ENCODE measurements around the gene EIF2AK2.

Gene EIF2AK2

DNA sequence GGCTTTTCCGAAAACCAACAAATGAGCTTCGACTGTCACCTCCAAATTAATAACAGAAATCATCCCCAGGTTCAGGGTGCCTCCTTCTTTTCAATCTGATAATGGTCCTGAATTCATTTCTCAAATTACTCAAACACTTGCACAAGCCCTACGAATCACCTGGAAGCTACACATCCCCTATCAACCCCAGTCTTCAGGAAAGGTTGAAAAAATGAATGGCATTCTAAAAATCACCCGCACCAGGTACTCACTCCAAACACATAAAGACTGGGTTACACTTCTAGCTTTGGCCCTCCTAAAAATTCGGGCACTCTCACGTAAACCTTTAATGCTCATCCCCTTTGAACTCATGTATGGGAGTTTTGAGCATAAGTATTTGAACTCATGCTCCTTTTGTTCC, 23.9 kb downstream of the EIF2AK2 start:
- H3K36me3 ChIP-seq = peaks cover 69 to 97% (median 75%) of the 10 kb centered on the region in 3 donors
- H3K27ac ChIP-seq = no peak overlapping the region
- TF ChIP-seq CTCF (IDR thresholded peaks at IDR 0.05) = no peak

DNA sequence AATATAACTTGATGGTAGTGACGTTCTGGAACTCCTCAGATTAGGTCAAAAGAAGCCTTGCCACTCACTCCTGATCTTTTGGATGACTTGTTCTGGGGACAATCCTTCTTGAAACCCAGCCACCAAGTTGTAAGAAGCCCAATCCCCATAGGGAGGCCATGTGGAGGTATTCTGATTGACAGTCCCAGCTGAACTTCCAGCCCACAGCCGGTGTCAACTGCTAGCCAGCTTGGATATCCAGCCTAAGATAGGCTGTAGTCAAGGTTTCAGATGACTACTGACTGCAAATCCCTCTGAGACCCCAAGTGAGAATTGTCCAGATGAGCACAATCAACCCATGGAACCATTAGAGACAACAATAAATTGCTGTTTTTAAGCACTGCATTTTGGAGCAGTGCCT, 31.4 kb downstream of the EIF2AK2 start:
- Histone ChIP-seq H3K4me3 (no peak overlapping the region), H3K36me3 (peaks cover 45 to 83% (median 64%) of the 10 kb centered on the region in 3 donors), H3K27ac (no peak overlapping the region), H3K4me1 (no peaks in the 10 kb centered on the region), H3K27me3 (no peaks in the 10 kb centered on the region), H3K9me3 (no peaks in the 10 kb centered on the region)
- intact Hi-C loops (cut with DNase I; ENCODE audit: low total_unique reads) = no loop called here
- TF ChIP-seq CTCF (IDR thresholded peaks at IDR 0.05) = no peak
- DNase-seq = no peak

More for the DNA sequence above, 23.9 kb downstream of the EIF2AK2 start:
- intact Hi-C loops (cut with DNase I; ENCODE audit: low total_unique reads) = no loop called here
- Histone ChIP-seq H3K4me3 (no peak overlapping the region), H3K9me3 (no peaks in the 10 kb centered on the region), H3K27me3 (no peaks in the 10 kb centered on the region), H3K4me1 (no peaks in the 10 kb centered on the region)
- DNase-seq = no peak

DNA sequence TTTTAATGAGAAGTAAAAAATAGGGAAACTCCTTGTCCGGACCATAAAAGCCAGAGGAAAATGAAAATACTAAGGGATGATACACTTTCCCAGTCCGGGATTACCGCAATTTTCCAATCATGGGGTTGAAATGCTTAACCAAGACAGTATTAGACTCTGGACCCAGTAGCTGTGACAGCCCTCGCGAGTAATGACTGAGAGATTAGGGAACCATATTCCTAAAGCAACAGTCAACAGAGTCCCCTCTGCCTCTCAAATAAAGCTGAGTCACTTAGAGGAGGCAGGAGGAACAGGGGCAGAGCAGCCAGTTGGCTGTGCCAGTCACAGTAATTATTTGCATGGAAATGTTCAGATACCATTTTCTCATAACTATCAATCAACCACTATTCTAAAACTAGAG, 37.6 kb downstream of the EIF2AK2 start:
- no peak for DNase-seq
- no peaks in the 10 kb centered on the region for H3K4me1 ChIP-seq
- H3K4me3 ChIP-seq = no peak overlapping the region
- peaks cover 36 to 75% (median 53%) of the 10 kb centered on the region in 3 donors for H3K36me3 ChIP-seq
- no peaks in the 10 kb centered on the region for H3K27me3 ChIP-seq
- no peak overlapping the region for H3K27ac ChIP-seq
- TF ChIP-seq CTCF (IDR thresholded peaks at IDR 0.05) = no peak
- no peaks in the 10 kb centered on the region for H3K9me3 ChIP-seq
- intact Hi-C loops (cut with DNase I; ENCODE audit: low total_unique reads) = no loop called here

- no peaks in the 10 kb centered on the region for H3K9me3 ChIP-seq
- no peaks in the 10 kb centered on the region for H3K27me3 ChIP-seq
- H3K4me3 ChIP-seq = no peak overlapping the region
- H3K27ac ChIP-seq = no peak overlapping the region
- H3K36me3 ChIP-seq = peaks cover 26 to 77% (median 47%) of the 10 kb centered on the region in 3 donors
- intact Hi-C loops (cut with DNase I; ENCODE audit: low total_unique reads) = no loop called here
- DNase-seq = no peak
- H3K4me1 ChIP-seq = no peaks in the 10 kb centered on the region
- TF ChIP-seq CTCF (IDR thresholded peaks at IDR 0.05) = no peak
These were observed 39.2 kb downstream of the EIF2AK2 start for GRCh38 chr2:37117566-37117965.

DNA sequence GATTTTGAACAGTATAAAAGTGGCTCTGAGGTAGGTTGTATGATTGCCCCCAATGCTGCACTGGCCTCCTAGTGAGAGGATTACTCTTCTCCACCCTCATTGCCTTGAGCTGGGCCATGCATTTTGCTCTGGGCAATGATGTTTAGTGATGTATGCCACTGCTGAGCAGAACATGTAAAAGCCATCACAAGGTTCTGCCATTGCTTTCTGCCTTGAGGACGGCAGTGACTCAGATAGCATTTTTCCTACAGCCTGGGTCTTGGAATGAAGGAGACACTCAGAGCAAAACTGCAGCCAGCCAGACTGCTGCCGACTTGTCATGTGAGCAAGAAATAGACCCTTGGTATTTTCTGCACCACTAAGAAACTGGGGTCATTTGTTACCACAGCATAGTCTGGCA, 44.8 kb downstream of the EIF2AK2 start:
- no peak for DNase-seq
- H3K4me1 ChIP-seq = no peaks in the 10 kb centered on the region
- H3K36me3 ChIP-seq = peaks cover 41 to 72% (median 61%) of the 10 kb centered on the region in 3 donors
- H3K27ac ChIP-seq = no peak overlapping the region
- intact Hi-C loops (cut with DNase I; ENCODE audit: low total_unique reads) = no loop called here
- H3K9me3 ChIP-seq = no peaks in the 10 kb centered on the region
- no peak overlapping the region for H3K4me3 ChIP-seq
- TF ChIP-seq CTCF (IDR thresholded peaks at IDR 0.05) = no peak
- H3K27me3 ChIP-seq = no peaks in the 10 kb centered on the region

Data from tibial artery (tissue), 4 donors.